Activated CD4-positive, alpha-beta T cell treated with anti-CD3 and anti-CD28 coated beads for 36 hours (primary cell): ENCODE results near the gene MAML3. TPM values are rescaled to one million over a fixed set of nuclear protein-coding genes. Genes with fewer than 3 reads are reported as not detected.

Experiments
- ATAC-seq: fragments of 200-7000 bp; cut with Tn5 transposase; one replicate; pipeline ENCODE4 v1.10.0; 2021; ENCODE audit warnings: mild to moderate bottlenecking, moderate library complexity
- CTCF ChIA-PET: fragments of 350-600 bp; sonication (Branson Sonifier 250); formaldehyde crosslinking; loops from one replicate; lab custom pipeline; 2021; ENCODE audit warnings: antibody characterized with exemption; lab: Charles Lee
- POLR2A ChIA-PET: fragments of 350-600 bp; sonication (Branson Sonifier 250); formaldehyde crosslinking; loops from one replicate; lab custom pipeline; 2021; ENCODE audit warnings: antibody characterized with exemption, inconsistent platforms; lab: Charles Lee
- DNase-seq: peaks from one replicate; pipeline ENCODE4 v3.0.0-alpha.2; 2020
- H3K27ac Mint-ChIP-seq: one replicate; pipeline ENCODE4 v1.8.0; 2021; ENCODE audit warnings: mixed read lengths
- H3K27me3 Mint-ChIP-seq: one replicate; pipeline ENCODE4 v1.8.0; 2021; ENCODE audit warnings: mixed read lengths
- H3K36me3 Mint-ChIP-seq: one replicate; pipeline ENCODE4 v1.8.0; 2021; ENCODE audit warnings: low read depth, mixed read lengths
- H3K4me1 Mint-ChIP-seq: one replicate; pipeline ENCODE4 v1.8.0; 2021; ENCODE audit warnings: mixed read lengths
- H3K4me3 Mint-ChIP-seq: one replicate; pipeline ENCODE4 v1.8.0; 2021; ENCODE audit warnings: mild to moderate bottlenecking, moderate library complexity, mixed read lengths
- H3K9me3 Mint-ChIP-seq: one replicate; pipeline ENCODE4 v1.8.0; 2021; ENCODE audit warnings: low read depth, mixed read lengths
- intact Hi-C, 2 experiments: fragments of 100-400 bp; cut with DNase I in 1 of 2; cut with micrococcal nuclease in 1 of 2; formaldehyde crosslinking; loops; one replicate each; pipeline versions ENCODE4 v1.14.2 to v1.15.1; 2022 to 2024; cut with DNase I, micrococcal nuclease
- total RNA-seq, 2 experiments: library from RNA; stranded (reverse); gene quantifications; one replicate each; pipeline ENCODE4 v1.2.3, GENCODE V29; 2021

Gene MAML3
- total RNA-seq, 2 experiments from 2014 or later, result 1.6 to 1.9 TPM

DNA sequence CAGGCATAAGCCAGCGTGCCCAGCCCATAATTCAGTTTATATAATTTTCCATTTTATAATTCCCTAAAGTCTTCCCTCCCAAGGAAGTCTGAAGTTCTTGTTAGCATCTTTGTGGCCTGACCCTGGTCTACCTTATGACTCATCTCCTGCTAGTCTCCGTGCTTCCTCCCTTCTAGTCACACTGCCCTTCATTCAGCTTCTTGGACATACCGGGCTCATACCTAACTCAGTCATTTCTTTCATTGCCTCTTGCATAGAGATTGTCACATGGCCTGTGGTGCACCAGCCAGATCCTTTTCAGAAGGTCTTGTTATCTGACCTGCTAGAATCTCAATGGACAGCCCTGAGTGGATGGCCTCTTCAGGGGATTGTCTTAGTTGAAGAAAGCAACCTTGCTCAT, 22.8 kb upstream of the MAML3 start:
- Mint-ChIP-seq H3K36me3 (no peaks in the 10 kb centered on the region), H3K9me3 (no peaks in the 10 kb centered on the region), H3K27me3 (peaks cover 6% of the 10 kb centered on the region), H3K4me1 (peaks cover 3% of the 10 kb centered on the region), H3K27ac (no peak overlapping the region), H3K4me3 (no peak overlapping the region)
- ChIA-PET CTCF (no interaction called here), POLR2A (no interaction called here)
- DNase-seq (no peak), ATAC-seq (no peak)
- intact Hi-C loops, result no loop called here

GRCh38 chr4:140174543-140174942, 20.6 kb upstream of the MAML3 start:
- peaks cover 6% of the 10 kb centered on the region for H3K27me3 Mint-ChIP-seq
- no peaks in the 10 kb centered on the region for H3K9me3 Mint-ChIP-seq
- peaks cover 3% of the 10 kb centered on the region for H3K4me1 Mint-ChIP-seq
- H3K36me3 Mint-ChIP-seq, result no peaks in the 10 kb centered on the region
- H3K4me3 Mint-ChIP-seq, result no peak overlapping the region
- POLR2A ChIA-PET, result interaction anchor here (0.6 kb wide), 1 partner anchor 8 kb away, joined by 3 read pairs; no protein-coding TSS in a partner anchor
- ATAC-seq (peak; percentile 58), DNase-seq (no peak)
- CTCF ChIA-PET, result interaction anchor here (1.1 kb wide), 1 partner anchor 11 kb away, joined by 3 read pairs; no protein-coding TSS in a partner anchor
- H3K27ac Mint-ChIP-seq, result no peak overlapping the region
- intact Hi-C loops, result no loop called here

DNA sequence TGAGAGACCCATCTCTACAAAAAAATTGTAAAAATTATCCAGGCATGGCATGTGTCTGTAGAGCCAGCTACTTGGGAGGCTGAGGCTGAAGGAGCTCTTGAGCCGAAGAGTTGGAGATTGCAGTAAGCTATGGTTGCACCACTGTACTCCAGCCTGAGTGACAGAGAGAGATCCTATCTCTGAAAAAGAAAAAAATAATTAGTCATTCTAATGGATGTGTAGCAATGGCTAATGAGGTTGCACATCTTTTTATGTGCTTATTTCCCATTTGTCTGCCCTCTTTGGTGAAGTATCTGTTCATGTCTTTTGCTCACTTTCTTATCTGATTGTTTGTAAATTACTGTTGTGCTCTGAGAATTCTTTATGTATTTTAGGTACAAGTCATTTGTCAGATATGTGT, 19.0 kb upstream of the MAML3 start:
- ChIA-PET POLR2A (no interaction called here), CTCF (interaction anchor here (0.9 kb wide), 1 partner anchor 10 kb away, joined by 3 read pairs; no protein-coding TSS in a partner anchor)
- Mint-ChIP-seq H3K36me3 (no peaks in the 10 kb centered on the region), H3K4me3 (no peak overlapping the region), H3K4me1 (peaks cover 3% of the 10 kb centered on the region), H3K27ac (no peak overlapping the region), H3K27me3 (peaks cover 6% of the 10 kb centered on the region), H3K9me3 (no peaks in the 10 kb centered on the region)
- DNase-seq, result no peak
- ATAC-seq, result no peak
- intact Hi-C loops, result no loop called here

DNA sequence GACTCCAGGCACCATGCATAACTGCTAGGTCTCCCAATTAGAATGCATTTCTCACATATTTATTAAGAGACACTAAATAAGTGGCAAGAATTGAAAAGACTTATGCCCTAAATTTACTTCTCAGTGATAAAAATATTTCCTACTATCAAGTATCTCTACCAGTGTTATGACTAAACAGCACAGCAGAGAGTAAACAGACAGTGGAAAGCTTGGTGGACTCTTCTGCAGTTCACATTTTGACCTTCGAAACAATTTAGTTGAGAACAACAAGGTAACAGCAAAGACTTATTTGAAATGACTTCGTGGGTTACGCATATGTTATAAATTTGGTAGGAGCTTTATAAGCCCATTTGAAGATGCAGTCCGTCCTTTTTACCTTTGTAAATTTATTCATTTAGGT, 16.3 kb upstream of the MAML3 start:
- POLR2A ChIA-PET, result no interaction called here
- Mint-ChIP-seq H3K9me3 (no peaks in the 10 kb centered on the region), H3K27me3 (no peaks in the 10 kb centered on the region), H3K36me3 (no peaks in the 10 kb centered on the region), H3K4me3 (no peak overlapping the region), H3K27ac (no peak overlapping the region), H3K4me1 (peaks cover 3% of the 10 kb centered on the region)
- intact Hi-C loops, result no loop called here
- ATAC-seq (no peak), DNase-seq (no peak)
- CTCF ChIA-PET, result interaction anchor here (0.5 to 1.7 kb wide), 4 partner anchors 12 to 163 kb away, joined by 3 to 5 read pairs (median 3); no protein-coding TSS in a partner anchor

- ChIA-PET POLR2A (no interaction called here), CTCF (interaction anchor here (0.7 to 1.1 kb wide), 3 partner anchors 25 to 206 kb away, joined by 3 read pairs; no protein-coding TSS in a partner anchor)
- no peak overlapping the region for H3K27ac Mint-ChIP-seq
- no peak overlapping the region for H3K4me3 Mint-ChIP-seq
- H3K9me3 Mint-ChIP-seq, result no peaks in the 10 kb centered on the region
- ATAC-seq (no peak), DNase-seq (no peak)
- intact Hi-C loops, result no loop called here
- H3K4me1 Mint-ChIP-seq, result no peaks in the 10 kb centered on the region
- no peaks in the 10 kb centered on the region for H3K27me3 Mint-ChIP-seq
- H3K36me3 Mint-ChIP-seq, result no peaks in the 10 kb centered on the region
Measured at GRCh38 chr4:140168936-140169335, 15.0 kb upstream of the MAML3 start.

GRCh38 chr4:140168474-140168873, 14.5 kb upstream of the MAML3 start:
- H3K9me3 Mint-ChIP-seq, result no peaks in the 10 kb centered on the region
- H3K4me3 Mint-ChIP-seq, result no peak overlapping the region
- ChIA-PET POLR2A (no interaction called here), CTCF (interaction anchor here (0.7 to 1.1 kb wide), 3 partner anchors 26 to 206 kb away, joined by 3 read pairs; no protein-coding TSS in a partner anchor)
- H3K27me3 Mint-ChIP-seq, result no peaks in the 10 kb centered on the region
- intact Hi-C loops, result no loop called here
- ATAC-seq, result no peak
- H3K27ac Mint-ChIP-seq, result no peak overlapping the region
- H3K4me1 Mint-ChIP-seq, result peaks cover 2% of the 10 kb centered on the region
- H3K36me3 Mint-ChIP-seq, result no peaks in the 10 kb centered on the region
- DNase-seq, result no peak

- CTCF ChIA-PET, result interaction anchor here (0.6 to 1.0 kb wide), 4 partner anchors 10 to 132 kb away, joined by 3 to 4 read pairs (median 3); no protein-coding TSS in a partner anchor
Measured at GRCh38 chr4:140163029-140163810, 9.2 kb upstream of the MAML3 start.

DNA sequence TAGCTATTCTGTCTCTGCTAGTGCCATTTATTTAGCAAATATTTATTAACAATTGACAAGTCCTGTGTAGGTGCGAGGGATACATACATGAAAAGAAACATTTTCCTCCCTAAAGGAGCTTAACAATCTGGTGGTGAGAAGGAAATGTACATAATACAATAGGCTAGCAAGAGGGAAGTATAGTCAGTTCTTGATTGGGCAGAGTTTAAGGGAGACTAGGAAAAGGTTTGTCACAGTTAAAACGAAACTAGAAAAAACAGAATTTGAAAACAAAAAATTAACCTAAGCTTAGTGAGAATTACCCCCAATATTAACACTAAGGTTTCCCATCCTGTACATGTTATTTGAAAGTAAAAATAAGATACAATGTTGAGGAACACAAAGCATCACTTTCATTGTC, 8.6 kb upstream of the MAML3 start:
- Mint-ChIP-seq H3K27me3 (peaks cover 2% of the 10 kb centered on the region), H3K9me3 (peaks cover 2% of the 10 kb centered on the region), H3K27ac (no peak overlapping the region), H3K36me3 (no peaks in the 10 kb centered on the region), H3K4me1 (peaks cover 16% of the 10 kb centered on the region), H3K4me3 (no peak overlapping the region)
- ATAC-seq, result no peak
- CTCF ChIA-PET, result interaction anchor here (0.6 to 1.0 kb wide), 3 partner anchors 10 to 131 kb away, joined by 3 to 4 read pairs (median 3); no protein-coding TSS in a partner anchor
- DNase-seq, result no peak
- intact Hi-C loops, result no loop called here
- POLR2A ChIA-PET, result interaction anchor here (0.9 kb wide), 1 partner anchor 212 kb away, joined by 4 read pairs; no protein-coding TSS in a partner anchor

More at GRCh38 chr4:140163029-140163810, 9.2 kb upstream of the MAML3 start:
- ATAC-seq (no peak), DNase-seq (no peak)
- intact Hi-C loops, result no loop called here
- POLR2A ChIA-PET, result no interaction called here
- H3K4me3 Mint-ChIP-seq, result no peak overlapping the region
- H3K36me3 Mint-ChIP-seq, result no peaks in the 10 kb centered on the region
- peaks cover 2% of the 10 kb centered on the region for H3K27me3 Mint-ChIP-seq
- peaks cover 2% of the 10 kb centered on the region for H3K9me3 Mint-ChIP-seq
- H3K27ac Mint-ChIP-seq, result no peak overlapping the region
- H3K4me1 Mint-ChIP-seq, result peaks cover 12% of the 10 kb centered on the region

DNA sequence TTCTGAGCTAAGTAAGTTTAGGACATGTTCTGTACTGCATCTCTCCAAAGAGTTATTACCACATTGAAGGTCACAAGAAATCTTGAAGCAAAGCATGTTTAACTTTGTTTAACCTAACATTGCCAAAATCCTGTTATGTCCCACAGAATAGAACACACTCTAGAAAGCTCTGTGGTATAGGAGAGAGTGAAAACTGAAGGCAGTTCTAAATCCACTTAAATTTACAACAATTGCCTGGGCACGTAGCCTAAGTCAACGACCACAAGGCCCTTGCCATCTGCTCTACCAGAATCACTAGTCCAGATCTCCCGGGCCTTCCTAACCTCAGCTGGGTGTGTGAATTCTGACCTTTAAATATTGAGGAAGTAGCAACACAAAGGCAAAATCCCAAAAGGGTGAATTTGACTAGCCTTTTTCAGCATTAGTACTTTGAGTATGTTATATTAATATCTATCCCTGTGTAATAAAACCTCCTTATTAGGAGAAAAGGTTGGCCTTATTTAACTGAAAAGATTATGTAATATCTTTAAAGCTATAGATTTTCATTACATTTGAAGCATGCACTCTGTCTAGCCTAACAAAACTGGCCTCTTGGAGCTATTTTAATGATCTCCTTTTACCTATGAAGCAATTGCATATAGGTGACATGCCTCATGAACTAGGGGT, 4.5 kb upstream of the MAML3 start:
- Mint-ChIP-seq H3K36me3 (peaks cover 1% of the 10 kb centered on the region), H3K9me3 (peaks cover 2% of the 10 kb centered on the region), H3K4me3 (no peak overlapping the region), H3K4me1 (peaks cover 41% of the 10 kb centered on the region), H3K27me3 (peaks cover 9% of the 10 kb centered on the region), H3K27ac (no peak overlapping the region)
- ChIA-PET CTCF (interaction anchor here (0.6 to 1.6 kb wide), 6 partner anchors 9 to 110 kb away, joined by 3 to 5 read pairs (median 4); no protein-coding TSS in a partner anchor), POLR2A (interaction anchor here (1.1 kb wide), 1 partner anchor 501 kb away, joined by 4 read pairs; no protein-coding TSS in a partner anchor)
- no peak for DNase-seq
- ATAC-seq, result no peak
- intact Hi-C loops, result loop anchor here in 1 of 2 experiments (5.0 to 10.0 kb wide), 3 partner anchors 74 to 601 kb away; partner anchors contain the start of gene SETD7

DNA sequence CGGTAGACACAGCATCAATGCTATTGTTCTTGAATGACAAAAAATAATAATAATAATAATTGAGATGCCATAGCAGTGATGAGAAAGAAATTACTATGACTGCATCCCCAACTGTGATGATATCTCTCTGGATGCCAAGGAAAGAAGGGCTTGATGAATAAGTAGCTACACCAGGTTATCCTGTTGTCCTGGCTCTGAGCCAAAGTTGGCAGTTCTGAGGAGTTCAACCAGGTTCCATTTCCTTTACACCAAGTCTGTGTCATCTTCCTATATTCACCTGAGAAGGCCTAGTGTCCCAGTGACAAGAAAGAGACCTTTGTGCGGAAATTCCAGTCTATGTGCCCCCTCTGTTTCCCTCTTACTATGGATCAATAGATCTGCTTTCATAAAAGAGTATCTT, 3.4 kb upstream of the MAML3 start:
- Mint-ChIP-seq H3K9me3 (peaks cover 2% of the 10 kb centered on the region), H3K4me1 (peaks cover 31% of the 10 kb centered on the region), H3K27me3 (peaks cover 7% of the 10 kb centered on the region), H3K36me3 (peaks cover 1% of the 10 kb centered on the region), H3K4me3 (no peak overlapping the region), H3K27ac (no peak overlapping the region)
- no peak for ATAC-seq
- ChIA-PET POLR2A (interaction anchor here (0.7 to 1.1 kb wide), 2 partner anchors 20 to 499 kb away, joined by 3 to 4 read pairs; no protein-coding TSS in a partner anchor), CTCF (interaction anchor here (1.4 to 1.9 kb wide), 3 partner anchors 10 to 41 kb away, joined by 3 to 7 read pairs (median 3); no protein-coding TSS in a partner anchor)
- intact Hi-C loops, result loop anchor here (2.0 to 10.0 kb wide), 4 partner anchors 75 to 600 kb away; partner anchors contain the start of gene SETD7 (in 1 of the 2)
- DNase-seq, result peak; percentile 32
